CD8-positive, alpha-beta memory T cell (primary cell): ENCODE data around the gene XRCC5. TPM values are rescaled to one million over a fixed set of nuclear protein-coding genes. Genes with fewer than 3 reads are reported as not detected.

ENCODE experiments used
- CTCF ChIA-PET: fragments of 350-600 bp; sonication (Branson Sonifier 250); formaldehyde crosslinking; loops from one replicate; lab custom pipeline; 2021; ENCODE audit warnings: antibody characterized with exemption; lab: Charles Lee
- POLR2A ChIA-PET: fragments of 350-600 bp; sonication (Branson Sonifier 250); formaldehyde crosslinking; loops from one replicate; lab custom pipeline; 2021; ENCODE audit warnings: antibody characterized with exemption; lab: Charles Lee
- DNase-seq, 5 donors: peaks; one replicate each; pipeline versions ENCODE4 v3.0.0 to v3.0.0-alpha.2; 2020 to 2022; ENCODE audit warnings: mixed read lengths in 1 of 5
- H3K27ac ChIP-seq: one replicate; pipeline ENCODE4 v1.7.0; 2013; ENCODE audit warnings: low read depth, mild to moderate bottlenecking, low read length, moderate library complexity
- H3K27me3 ChIP-seq: 2 replicates; pipeline ENCODE4 v1.7.0; 2013; ENCODE audit warnings: low read length, mild to moderate bottlenecking; ENCODE audit not compliant: insufficient read depth, poor library complexity, severe bottlenecking
- H3K36me3 ChIP-seq: 2 replicates; pipeline ENCODE4 v1.7.0; 2013; ENCODE audit warnings: mild to moderate bottlenecking, low read length, moderate library complexity; ENCODE audit not compliant: insufficient read depth
- H3K4me1 ChIP-seq: 2 replicates; pipeline ENCODE4 v1.7.0; 2013; ENCODE audit warnings: mild to moderate bottlenecking, low read length, moderate library complexity; ENCODE audit not compliant: insufficient read depth
- H3K4me3 ChIP-seq: 2 replicates; pipeline ENCODE4 v1.7.0; 2013; ENCODE audit warnings: mild to moderate bottlenecking, low read length
- H3K9me3 ChIP-seq: 2 replicates; pipeline ENCODE4 v1.7.0; 2013; ENCODE audit warnings: mild to moderate bottlenecking, low read length
- H3K27ac Mint-ChIP-seq, 8 donors: one replicate each; pipeline ENCODE4 v1.8.0; 2020 to 2021; ENCODE audit warnings: mixed read lengths in 8 of 8, mild to moderate bottlenecking in 6 of 8, inconsistent platforms in 3 of 8, moderate library complexity in 3 of 8
- H3K27me3 Mint-ChIP-seq, 2 donors: one replicate each; pipeline ENCODE4 v1.8.0; 2020 to 2021; ENCODE audit warnings: mixed read lengths in 2 of 2, mild to moderate bottlenecking in 1 of 2, moderate library complexity in 1 of 2
- H3K36me3 Mint-ChIP-seq, 3 donors: one replicate each; pipeline ENCODE4 v1.8.0; 2020 to 2021; ENCODE audit warnings: mixed read lengths in 3 of 3, inconsistent platforms in 1 of 3, mild to moderate bottlenecking in 1 of 3
- H3K4me1 Mint-ChIP-seq, 3 donors: one replicate each; pipeline ENCODE4 v1.8.0; 2020 to 2021; ENCODE audit warnings: mixed read lengths in 3 of 3, inconsistent platforms in 1 of 3, mild to moderate bottlenecking in 1 of 3
- H3K4me3 Mint-ChIP-seq, 7 donors: one replicate each; pipeline ENCODE4 v1.8.0; 2020 to 2021; ENCODE audit warnings: mixed read lengths in 7 of 7, mild to moderate bottlenecking in 6 of 7, moderate library complexity in 4 of 7, inconsistent platforms in 2 of 7
- H3K9me3 Mint-ChIP-seq, 5 donors: one replicate each; pipeline ENCODE4 v1.8.0; 2020 to 2022; ENCODE audit warnings: mixed read lengths in 5 of 5, mild to moderate bottlenecking in 3 of 5, moderate library complexity in 2 of 5, inconsistent platforms in 1 of 5
- polyA plus RNA-seq: library from polyadenylated mRNA; unstranded; fragments of 300-500 nt; fragmentation: Illumina TruSeq; gene quantifications from one replicate; pipeline ENCODE4 v1.2.3, GENCODE V29; 2021
- total RNA-seq, 2 experiments: library from RNA; stranded (reverse); gene quantifications; one replicate each; pipeline ENCODE4 v1.2.3, GENCODE V29; 2021

The XRCC5 gene
- 100 to 1,000 TPM; 612 to 643 TPM for total RNA-seq
- 306 TPM for polyA plus RNA-seq

DNA sequence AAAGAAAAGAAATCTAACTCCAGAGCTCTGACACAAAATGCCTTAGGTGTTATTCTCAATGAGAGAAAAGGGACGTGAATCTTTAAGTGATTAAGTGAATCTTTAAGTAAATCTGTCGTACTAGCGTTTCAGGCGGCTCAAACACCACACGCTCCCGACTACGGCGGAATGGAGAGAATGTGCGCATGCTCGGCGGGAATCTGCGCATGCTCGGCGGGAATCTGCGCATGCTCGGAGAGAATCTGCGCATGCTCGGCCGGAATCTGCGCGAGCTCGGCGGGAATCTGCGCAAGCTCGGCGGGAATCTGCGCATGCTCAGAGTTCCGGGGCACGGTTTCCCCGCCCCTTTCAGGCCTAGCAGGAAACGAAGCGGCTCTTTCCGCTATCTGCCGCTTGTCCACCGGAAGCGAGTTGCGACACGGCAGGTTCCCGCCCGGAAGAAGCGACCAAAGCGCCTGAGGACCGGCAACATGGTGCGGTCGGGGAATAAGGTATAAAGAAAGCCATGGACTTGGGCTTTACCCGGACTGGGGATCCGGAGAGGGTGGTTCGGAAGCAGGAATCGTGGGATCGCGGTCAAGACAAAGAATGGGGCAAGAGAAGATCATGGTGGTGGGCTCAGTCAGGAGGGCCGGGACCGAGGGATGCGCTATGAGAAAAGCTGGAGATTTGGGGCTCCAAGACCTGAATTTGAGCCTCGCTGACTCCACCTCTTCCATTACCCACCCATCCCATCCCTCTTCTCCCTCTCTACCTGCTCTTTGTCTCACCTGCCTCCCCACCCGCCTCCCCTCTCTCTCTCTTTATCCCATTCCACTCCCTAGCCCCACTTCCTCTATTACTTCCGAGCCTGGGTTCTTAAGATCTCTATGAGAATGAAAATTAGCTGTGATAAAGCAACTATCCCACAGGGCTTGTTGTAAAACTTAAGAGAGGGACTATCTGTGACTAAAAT is at the start of gene XRCC5:
XRCC5 (plus strand) TSS at position 382 of the 955 bp plus-strand sequence; CDS start at position 471, 89 bp downstream.
- H3K27ac ChIP-seq: peak within 1 kb of the TSS; percentile 93
- peak; percentile 95 to 99 (median 96) for DNase-seq
- POLR2A ChIA-PET: interaction anchor here (0.6 to 3.8 kb wide), 6 partner anchors 18 to 93 kb away, joined by 3 to 21 read pairs (median 3); partner anchors contain the start of genes PECR and TMEM169
- Mint-ChIP-seq H3K4me3 (peak within 1 kb of the TSS; percentile 98 to 100 (median 100)), H3K4me1 (peaks cover 50 to 62% (median 61%) of the 10 kb centered on the region in 3 donors), H3K9me3 (no peaks in the 10 kb centered on the region), H3K27me3 (peaks cover 0 to 6% of the 10 kb centered on the region in 2 donors), H3K27ac (peak within 1 kb of the TSS; percentile 98 to 100 (median 100)), H3K36me3 (peaks cover 7 to 52% (median 18%) of the 10 kb centered on the region in 3 donors)
- peaks cover 37% of the 10 kb centered on the region for H3K36me3 ChIP-seq
- no peaks in the 10 kb centered on the region for H3K27me3 ChIP-seq
- CTCF ChIA-PET: interaction anchor here (1.0 to 4.7 kb wide), 9 partner anchors 20 to 295 kb away, joined by 3 to 27 read pairs (median 8); partner anchors contain the start of genes PECR and TMEM169
- peak within 1 kb of the TSS; percentile 97 for H3K4me3 ChIP-seq
- H3K9me3 ChIP-seq: no peaks in the 10 kb centered on the region
- peaks cover 50% of the 10 kb centered on the region for H3K4me1 ChIP-seq

DNA sequence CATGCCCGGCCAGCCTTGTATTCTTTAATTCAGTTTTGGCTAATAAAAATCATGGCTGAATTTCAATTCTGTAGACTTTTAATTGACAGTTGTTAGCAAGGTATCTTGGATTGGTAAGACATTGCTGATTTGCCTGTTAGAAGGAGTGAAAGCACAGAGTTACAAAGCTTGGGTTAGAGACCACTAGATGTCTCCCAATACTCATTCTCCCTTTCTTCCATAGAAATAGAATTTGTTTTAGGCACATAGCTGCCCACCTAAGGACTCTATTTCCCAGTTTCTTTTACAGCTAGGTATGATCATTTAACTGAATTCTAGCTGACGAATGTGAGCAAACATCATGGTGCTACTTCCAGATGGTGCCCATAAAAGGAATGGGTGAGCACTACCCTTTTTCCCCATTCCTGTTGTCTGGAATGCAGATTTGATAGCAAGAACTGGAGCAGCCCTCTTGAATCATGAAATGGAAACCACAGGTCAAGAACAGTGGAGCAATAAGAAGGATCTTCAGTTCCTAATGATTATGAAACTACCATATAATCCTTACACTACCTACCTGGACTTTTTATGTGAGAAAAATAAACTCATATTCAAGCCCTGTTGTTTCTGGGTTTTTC is 45.0 kb upstream of the XRCC5 start:
- Mint-ChIP-seq H3K27ac (no peak overlapping the region), H3K27me3 (no peaks in the 10 kb centered on the region), H3K36me3 (peaks cover 9 to 50% (median 10%) of the 10 kb centered on the region in 3 donors), H3K4me3 (no peak overlapping the region), H3K9me3 (no peaks in the 10 kb centered on the region), H3K4me1 (peaks cover 17 to 18% (median 17%) of the 10 kb centered on the region in 3 donors)
- Histone ChIP-seq H3K4me3 (no peak overlapping the region), H3K36me3 (peaks cover 9% of the 10 kb centered on the region), H3K9me3 (no peaks in the 10 kb centered on the region), H3K4me1 (peaks cover 8% of the 10 kb centered on the region), H3K27me3 (no peaks in the 10 kb centered on the region), H3K27ac (no peak overlapping the region)
- CTCF ChIA-PET: no interaction called here
- POLR2A ChIA-PET: no interaction called here
- no peak for DNase-seq

DNA sequence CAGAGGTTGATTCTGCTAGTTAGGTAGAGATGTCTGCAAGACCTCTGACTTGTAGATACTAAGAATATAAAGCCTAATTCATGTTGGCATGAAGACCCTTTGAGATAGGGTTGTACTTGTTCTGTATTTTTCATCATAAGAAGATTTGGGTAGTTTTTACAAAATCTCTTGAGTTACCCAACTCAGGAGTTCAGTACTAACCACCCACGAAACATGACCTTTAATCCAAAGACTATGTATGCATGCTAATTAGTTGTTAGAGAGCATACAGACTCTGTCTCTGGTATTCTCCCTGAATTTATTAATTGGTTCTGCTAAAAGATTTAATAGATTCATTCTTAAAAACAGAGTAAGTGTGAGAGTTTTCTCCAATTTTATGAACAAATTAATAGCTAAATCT is 44.5 kb upstream of the XRCC5 start:
- Histone ChIP-seq H3K27me3 (no peaks in the 10 kb centered on the region), H3K4me1 (peaks cover 9% of the 10 kb centered on the region), H3K4me3 (no peak overlapping the region), H3K27ac (no peak overlapping the region), H3K9me3 (no peaks in the 10 kb centered on the region), H3K36me3 (peaks cover 9% of the 10 kb centered on the region)
- DNase-seq: no peak
- H3K36me3 Mint-ChIP-seq: peaks cover 4 to 50% (median 10%) of the 10 kb centered on the region in 3 donors
- peaks cover 14 to 17% (median 15%) of the 10 kb centered on the region in 3 donors for H3K4me1 Mint-ChIP-seq
- H3K9me3 Mint-ChIP-seq: no peaks in the 10 kb centered on the region
- no peak overlapping the region for H3K27ac Mint-ChIP-seq
- no peak overlapping the region for H3K4me3 Mint-ChIP-seq
- H3K27me3 Mint-ChIP-seq: no peaks in the 10 kb centered on the region
- POLR2A ChIA-PET: no interaction called here
- CTCF ChIA-PET: no interaction called here

DNA sequence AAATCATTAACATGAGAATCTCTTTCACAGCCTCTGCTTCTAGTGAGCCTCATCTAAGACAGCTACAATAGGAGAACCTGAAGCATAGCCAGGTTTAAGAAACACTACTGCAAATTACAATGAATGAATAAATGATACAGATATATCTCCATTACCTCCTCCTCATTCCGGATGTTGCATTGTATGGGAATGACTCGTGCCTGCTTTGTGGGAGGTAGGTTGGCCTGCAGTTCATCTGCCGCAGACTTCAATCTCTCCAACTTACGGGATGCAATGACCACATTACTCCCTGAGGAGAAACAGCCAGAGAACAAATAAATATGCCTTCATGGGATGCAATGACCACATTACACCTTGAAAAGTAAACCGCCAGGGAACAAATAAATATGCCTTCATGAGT is 42.9 kb upstream of the XRCC5 start:
- CTCF ChIA-PET: no interaction called here
- POLR2A ChIA-PET: no interaction called here

DNA sequence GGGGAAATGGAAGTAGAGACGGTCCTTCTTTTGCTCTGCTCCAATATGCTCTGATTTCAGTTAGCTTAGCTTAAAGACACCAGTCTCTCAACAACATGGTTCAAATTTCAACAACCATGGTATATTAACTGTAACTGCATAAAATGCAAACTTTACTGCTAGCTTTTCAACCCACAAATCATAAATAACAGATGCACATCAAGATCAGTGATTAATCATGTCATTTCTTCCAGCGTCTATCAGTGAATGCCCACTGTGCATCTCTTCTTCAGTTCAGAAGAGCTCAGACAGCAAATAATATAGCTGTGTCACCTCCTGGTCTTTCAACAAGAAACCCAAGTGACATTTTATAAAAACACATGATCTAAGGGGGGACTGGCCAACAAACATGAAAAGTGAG is 40.1 kb upstream of the XRCC5 start:
- DNase-seq: no peak
- H3K9me3 Mint-ChIP-seq: no peaks in the 10 kb centered on the region
- peaks cover 8 to 51% (median 20%) of the 10 kb centered on the region in 3 donors for H3K36me3 Mint-ChIP-seq
- Histone ChIP-seq H3K4me1 (peaks cover 13% of the 10 kb centered on the region), H3K4me3 (no peak overlapping the region), H3K9me3 (no peaks in the 10 kb centered on the region), H3K36me3 (peaks cover 12% of the 10 kb centered on the region), H3K27me3 (no peaks in the 10 kb centered on the region), H3K27ac (no peak overlapping the region)
- H3K4me3 Mint-ChIP-seq: no peak overlapping the region
- peaks cover 18 to 20% (median 18%) of the 10 kb centered on the region in 3 donors for H3K4me1 Mint-ChIP-seq
- ChIA-PET CTCF (interaction anchor here (0.7 kb wide), 2 partner anchors 18 to 35 kb away, joined by 3 to 4 read pairs; no protein-coding TSS in a partner anchor), POLR2A (interaction anchor here (0.6 kb wide), 1 partner anchor 13 kb away, joined by 6 read pairs; the partner anchor contains the start of gene TMEM169)
- peak overlapping the region in 2 of 8 donors; percentile 1 to 64 for H3K27ac Mint-ChIP-seq
- no peaks in the 10 kb centered on the region for H3K27me3 Mint-ChIP-seq

More for the DNA sequence above, 42.9 kb upstream of the XRCC5 start:
- H3K36me3 ChIP-seq: peaks cover 9% of the 10 kb centered on the region
- H3K4me3 ChIP-seq: no peak overlapping the region
- peaks cover 13 to 17% (median 14%) of the 10 kb centered on the region in 3 donors for H3K4me1 Mint-ChIP-seq
- no peak overlapping the region for H3K27ac ChIP-seq
- H3K27me3 Mint-ChIP-seq: no peaks in the 10 kb centered on the region
- H3K36me3 Mint-ChIP-seq: peaks cover 4 to 56% (median 16%) of the 10 kb centered on the region in 3 donors
- no peaks in the 10 kb centered on the region for H3K9me3 Mint-ChIP-seq
- peak overlapping the region in 1 of 8 donors; percentile 61 for H3K27ac Mint-ChIP-seq
- H3K9me3 ChIP-seq: no peaks in the 10 kb centered on the region
- no peak for DNase-seq
- peaks cover 9% of the 10 kb centered on the region for H3K4me1 ChIP-seq
- no peak overlapping the region for H3K4me3 Mint-ChIP-seq
- H3K27me3 ChIP-seq: no peaks in the 10 kb centered on the region

DNA sequence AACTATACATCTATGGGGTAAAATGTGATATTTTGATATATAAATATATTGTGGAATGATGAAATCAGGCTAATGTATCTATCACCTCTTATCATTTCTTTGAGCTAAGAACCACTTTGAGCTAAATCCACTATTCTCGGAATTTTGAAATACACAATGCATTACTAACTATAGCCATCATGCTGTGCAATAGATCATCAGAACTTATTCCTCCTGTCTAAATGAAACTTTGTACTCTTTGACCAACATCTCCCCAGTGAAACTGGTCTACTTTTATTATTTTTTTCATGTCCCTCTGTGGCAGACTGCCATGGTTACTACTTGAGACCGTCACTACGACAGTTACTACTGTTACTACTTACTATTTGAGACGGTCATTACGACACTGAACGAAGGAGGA is 39.0 kb upstream of the XRCC5 start:
- Histone ChIP-seq H3K27me3 (no peaks in the 10 kb centered on the region), H3K4me1 (peaks cover 24% of the 10 kb centered on the region), H3K27ac (no peak overlapping the region), H3K9me3 (no peaks in the 10 kb centered on the region), H3K4me3 (no peak overlapping the region), H3K36me3 (peaks cover 4% of the 10 kb centered on the region)
- Mint-ChIP-seq H3K4me1 (peaks cover 27 to 30% (median 28%) of the 10 kb centered on the region in 3 donors), H3K36me3 (peaks cover 8 to 49% (median 22%) of the 10 kb centered on the region in 3 donors), H3K27me3 (no peaks in the 10 kb centered on the region), H3K27ac (peak overlapping the region in 1 of 8 donors; percentile 70), H3K4me3 (no peak overlapping the region), H3K9me3 (no peaks in the 10 kb centered on the region)
- no peak for DNase-seq
- CTCF ChIA-PET: interaction anchor here (1.3 to 1.4 kb wide), 2 partner anchors 12 kb away, joined by 3 to 4 read pairs; partner anchors contain the start of genes PECR and TMEM169
- POLR2A ChIA-PET: no interaction called here

DNA sequence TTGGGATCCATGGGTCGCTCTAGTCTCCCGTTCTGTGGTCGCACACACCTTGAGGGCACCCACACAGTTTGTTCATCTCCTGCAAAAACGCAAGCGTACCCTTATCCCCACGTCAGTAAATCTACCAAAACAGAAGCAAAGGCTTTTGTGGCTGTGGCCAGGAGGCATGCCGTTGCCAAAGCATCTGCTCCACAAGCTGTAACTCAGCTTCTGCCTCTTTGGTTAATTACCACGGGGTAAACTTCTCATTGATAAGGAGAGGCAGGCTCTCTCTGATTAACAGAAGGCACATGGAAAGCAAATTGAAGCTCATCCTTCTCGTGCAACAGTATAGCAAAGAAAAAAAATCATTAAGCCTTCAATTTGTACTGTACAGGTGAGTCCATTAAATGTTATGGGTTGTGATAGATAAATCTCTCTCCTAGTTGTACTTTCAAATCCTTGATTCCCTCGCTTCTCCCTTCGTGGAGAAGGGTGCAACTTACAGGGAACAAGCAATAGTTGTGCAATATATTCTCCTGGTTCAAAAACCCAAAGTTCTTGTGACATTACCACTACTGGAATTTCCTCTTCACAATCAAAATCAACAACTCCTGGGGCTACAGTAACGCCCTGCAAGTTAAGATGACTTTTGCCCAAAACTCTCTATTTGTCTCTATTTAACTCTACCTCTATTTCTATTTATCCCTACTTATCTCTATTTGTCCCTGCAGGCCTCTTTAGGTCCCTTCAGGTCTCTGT is 37.9 kb upstream of the XRCC5 start:
- H3K27me3 Mint-ChIP-seq: no peaks in the 10 kb centered on the region
- Histone ChIP-seq H3K36me3 (peaks cover 4% of the 10 kb centered on the region), H3K4me1 (peaks cover 24% of the 10 kb centered on the region), H3K27me3 (no peaks in the 10 kb centered on the region), H3K4me3 (no peak overlapping the region), H3K27ac (no peak overlapping the region), H3K9me3 (no peaks in the 10 kb centered on the region)
- CTCF ChIA-PET: interaction anchor here (1.3 to 1.4 kb wide), 2 partner anchors 11 to 13 kb away, joined by 3 to 4 read pairs; partner anchors contain the start of genes PECR and TMEM169
- H3K27ac Mint-ChIP-seq: peak overlapping the region in 2 of 8 donors; percentile 17 to 19
- H3K4me3 Mint-ChIP-seq: no peak overlapping the region
- DNase-seq: no peak
- POLR2A ChIA-PET: no interaction called here
- no peaks in the 10 kb centered on the region for H3K9me3 Mint-ChIP-seq
- H3K36me3 Mint-ChIP-seq: peaks cover 5 to 47% (median 22%) of the 10 kb centered on the region in 3 donors
- peaks cover 32 to 40% (median 37%) of the 10 kb centered on the region in 3 donors for H3K4me1 Mint-ChIP-seq
